ENCODE results near the gene RAB9A. TPM values are rescaled to one million over a fixed set of nuclear protein-coding genes. Genes with fewer than 3 reads are reported as not detected.
A peak's percentile ranks its signal among the peaks of the same experiment; 100 is the strongest.

The RAB9A gene
- total RNA-seq, 4 donors from 2014 or later = 20.8 to 33.1 (median 25.4) TPM

DNA sequence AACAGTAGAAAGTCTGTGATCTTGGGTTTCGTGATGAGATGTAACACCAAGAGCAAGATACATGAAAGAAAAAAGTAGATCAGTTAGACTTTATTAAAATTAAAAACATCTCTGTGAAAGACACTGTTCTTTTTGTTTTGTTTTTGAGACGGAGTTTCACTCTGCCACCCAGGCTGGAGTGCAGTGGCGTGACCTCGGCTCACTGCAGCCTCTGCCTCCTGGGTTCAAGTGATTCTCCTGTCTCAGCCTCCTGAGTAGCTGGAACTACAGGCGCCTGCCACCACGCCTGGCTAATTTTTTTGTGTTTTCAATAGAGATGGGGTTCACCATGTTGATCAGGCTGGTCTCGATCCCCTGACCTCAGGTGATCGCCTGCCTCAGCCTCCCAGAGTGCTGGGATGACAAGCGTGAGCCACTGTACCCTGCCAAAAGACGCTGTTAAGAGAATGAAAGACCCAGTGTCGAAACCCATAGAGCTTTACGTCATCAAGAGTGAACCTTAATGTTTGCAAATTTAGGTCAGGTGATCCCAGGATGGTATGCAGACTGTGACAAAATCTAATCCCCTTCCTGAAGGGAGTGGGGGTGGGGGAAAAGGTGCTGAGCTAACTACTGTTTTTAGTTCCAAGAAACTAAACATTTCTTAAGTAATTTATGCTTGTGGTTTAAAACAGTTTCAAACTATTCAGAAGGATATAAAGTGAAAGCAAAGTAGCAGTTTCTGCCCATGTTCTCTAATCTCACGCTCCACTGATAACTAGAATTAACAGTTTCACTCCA lies 53.7 kb downstream of the RAB9A start:
- WGBS = 85% methylated on average over 13 of the region's 13 CpGs
- Histone ChIP-seq H3K4me3 (no peak overlapping the region), H3K27me3 (no peaks in the 10 kb centered on the region), H3K27ac (replicated peaks in 1 of 4) (peak overlapping the region; percentile 39 to 55 (median 48)), H3K4me1 (peaks cover 0 to 7% (median under 1%) of the 10 kb centered on the region in 4 donors), H3K9me3 (no peaks in the 10 kb centered on the region), H3K36me3 (peaks cover 0 to 28% (median 21%) of the 10 kb centered on the region in 4 donors)
- DNase-seq (ENCODE audit: extremely low spot score) = no peak
- intact Hi-C loops (cut with DNase I) = no loop called here
- TF ChIP-seq, protein P1, sequence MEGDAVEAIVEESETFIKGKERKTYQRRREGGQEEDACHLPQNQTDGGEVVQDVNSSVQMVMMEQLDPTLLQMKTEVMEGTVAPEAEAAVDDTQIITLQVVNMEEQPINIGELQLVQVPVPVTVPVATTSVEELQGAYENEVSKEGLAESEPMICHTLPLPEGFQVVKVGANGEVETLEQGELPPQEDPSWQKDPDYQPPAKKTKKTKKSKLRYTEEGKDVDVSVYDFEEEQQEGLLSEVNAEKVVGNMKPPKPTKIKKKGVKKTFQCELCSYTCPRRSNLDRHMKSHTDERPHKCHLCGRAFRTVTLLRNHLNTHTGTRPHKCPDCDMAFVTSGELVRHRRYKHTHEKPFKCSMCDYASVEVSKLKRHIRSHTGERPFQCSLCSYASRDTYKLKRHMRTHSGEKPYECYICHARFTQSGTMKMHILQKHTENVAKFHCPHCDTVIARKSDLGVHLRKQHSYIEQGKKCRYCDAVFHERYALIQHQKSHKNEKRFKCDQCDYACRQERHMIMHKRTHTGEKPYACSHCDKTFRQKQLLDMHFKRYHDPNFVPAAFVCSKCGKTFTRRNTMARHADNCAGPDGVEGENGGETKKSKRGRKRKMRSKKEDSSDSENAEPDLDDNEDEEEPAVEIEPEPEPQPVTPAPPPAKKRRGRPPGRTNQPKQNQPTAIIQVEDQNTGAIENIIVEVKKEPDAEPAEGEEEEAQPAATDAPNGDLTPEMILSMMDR (IDR thresholded peaks at IDR 0.05) = no peak
- TF ChIP-seq POLR2A (IDR thresholded peaks at IDR 0.05; ENCODE audit: low read depth) (no peak), POLR2AphosphoS5 (IDR thresholded peaks at IDR 0.05) (no peak), EP300 (IDR thresholded peaks at IDR 0.05) (no peak)

DNA sequence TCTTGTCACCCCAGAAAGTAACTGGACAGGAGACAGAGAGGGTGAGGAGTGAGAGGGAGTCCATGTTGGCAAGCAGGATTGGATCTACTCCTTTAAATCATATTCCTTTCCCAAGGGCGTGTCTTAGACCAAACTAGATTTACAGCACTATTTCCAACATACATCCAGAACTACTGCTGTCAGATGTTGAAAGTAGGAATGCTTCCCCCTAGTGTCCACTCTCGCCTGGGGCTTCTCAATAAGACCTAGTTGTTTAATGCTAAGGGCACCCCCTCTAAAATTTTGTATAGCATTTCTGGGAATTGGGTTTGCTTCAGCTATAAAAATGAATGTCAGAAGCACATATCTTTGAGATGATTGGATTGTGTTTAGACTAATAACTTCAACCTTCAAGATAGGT lies 58.9 kb downstream of the RAB9A start:
- TF ChIP-seq POLR2AphosphoS5 (IDR thresholded peaks at IDR 0.05) = no peak
- no peak for TF ChIP-seq POLR2A (IDR thresholded peaks at IDR 0.05; ENCODE audit: low read depth)
- no peak for TF ChIP-seq EP300 (IDR thresholded peaks at IDR 0.05)
- TF ChIP-seq, protein P1 (IDR thresholded peaks at IDR 0.05) = peak; percentile 12 to 52 (median 24)
- WGBS = 61% methylated on average over 2 of the region's 2 CpGs
- intact Hi-C loops (cut with DNase I) = loop anchor here (5.0 kb wide), 3 partner anchors 91 to 284 kb away; no protein-coding TSS in a partner anchor
- Histone ChIP-seq H3K4me1 (peaks cover 0 to 8% (median under 1%) of the 10 kb centered on the region in 4 donors), H3K36me3 (peaks cover 0 to 32% (median 29%) of the 10 kb centered on the region in 4 donors), H3K4me3 (no peak overlapping the region), H3K9me3 (no peaks in the 10 kb centered on the region), H3K27ac (replicated peaks in 1 of 4) (no peak overlapping the region), H3K27me3 (no peaks in the 10 kb centered on the region)
- no peak for DNase-seq (ENCODE audit: extremely low spot score)

DNA sequence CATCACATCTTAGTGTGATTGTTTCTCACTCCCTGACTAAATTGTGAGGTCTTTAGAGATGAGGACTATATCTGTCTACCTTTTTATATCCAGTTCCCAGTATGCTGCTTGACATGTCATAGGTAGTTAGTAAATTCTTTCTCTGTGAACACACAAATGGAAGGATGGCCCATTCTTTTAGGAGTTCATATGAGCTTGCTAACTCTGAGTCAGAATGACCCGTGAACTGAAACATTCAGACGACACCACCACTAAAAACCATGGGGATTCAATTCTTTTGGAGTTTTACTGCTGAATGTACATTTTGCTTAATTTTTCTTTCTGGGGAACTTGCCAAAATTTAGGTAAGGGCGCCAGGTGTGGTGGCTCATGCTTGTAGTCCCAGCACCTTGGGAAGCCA lies 59.6 kb downstream of the RAB9A start:
- Histone ChIP-seq H3K36me3 (peaks cover 0 to 32% (median 29%) of the 10 kb centered on the region in 4 donors), H3K4me3 (no peak overlapping the region), H3K27ac (replicated peaks in 1 of 4) (no peak overlapping the region), H3K9me3 (no peaks in the 10 kb centered on the region), H3K27me3 (no peaks in the 10 kb centered on the region), H3K4me1 (peaks cover 0 to 8% (median 0%) of the 10 kb centered on the region in 4 donors)
- 89% methylated on average over 3 of the region's 3 CpGs for WGBS
- intact Hi-C loops (cut with DNase I) = loop anchor here (5.0 kb wide), 3 partner anchors 91 to 284 kb away; no protein-coding TSS in a partner anchor
- no peak for DNase-seq (ENCODE audit: extremely low spot score)
- TF ChIP-seq POLR2AphosphoS5 (IDR thresholded peaks at IDR 0.05) (no peak), EP300 (IDR thresholded peaks at IDR 0.05) (no peak), POLR2A (IDR thresholded peaks at IDR 0.05; ENCODE audit: low read depth) (no peak)
- TF ChIP-seq, protein P1 (IDR thresholded peaks at IDR 0.05) = no peak

DNA sequence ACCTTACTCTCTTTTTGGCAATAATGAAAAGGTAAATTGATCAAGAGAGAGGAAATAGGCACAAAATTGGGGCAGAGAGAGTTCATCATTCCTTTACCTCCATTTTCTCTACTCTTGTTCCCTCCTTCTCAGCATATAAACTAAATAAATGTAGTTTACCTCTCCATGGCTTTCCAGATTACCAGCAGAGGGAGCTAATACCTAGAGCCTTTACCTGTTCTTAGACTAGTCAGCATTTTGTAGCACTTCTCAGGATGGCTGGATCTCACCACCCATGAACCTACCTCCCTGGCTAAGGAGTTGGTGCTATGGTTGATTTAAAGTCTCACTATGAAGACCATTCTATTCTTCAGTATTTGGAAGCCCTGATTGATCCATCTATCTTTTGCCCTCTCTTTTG lies 61.3 kb downstream of the RAB9A start:
- H3K27ac ChIP-seq (replicated peaks in 1 of 4) = no peak overlapping the region
- no peaks in the 10 kb centered on the region for H3K27me3 ChIP-seq
- DNase-seq (ENCODE audit: extremely low spot score) = no peak
- TF ChIP-seq, protein P1 (IDR thresholded peaks at IDR 0.05) = peak; percentile 55 to 59 (median 58)
- TF ChIP-seq EP300 (IDR thresholded peaks at IDR 0.05) = no peak
- TF ChIP-seq POLR2A (IDR thresholded peaks at IDR 0.05; ENCODE audit: low read depth) = no peak
- TF ChIP-seq POLR2AphosphoS5 (IDR thresholded peaks at IDR 0.05) = no peak
- H3K9me3 ChIP-seq = no peaks in the 10 kb centered on the region
- peaks cover 0 to 27% (median 24%) of the 10 kb centered on the region in 4 donors for H3K36me3 ChIP-seq
- no peak overlapping the region for H3K4me3 ChIP-seq
- intact Hi-C loops (cut with DNase I) = no loop called here
- H3K4me1 ChIP-seq = peaks cover 0 to 8% (median 0%) of the 10 kb centered on the region in 4 donors
